Progenitor cell of endocrine pancreas (in vitro differentiated cells): ENCODE data around the gene SLC9A9. TPM values are rescaled to one million over a fixed set of nuclear protein-coding genes. Genes with fewer than 3 reads are reported as not detected.

Experiments used
- DNase-seq: peaks from one replicate; pipeline ENCODE4 v3.0.0; 2021; ENCODE audit warnings: low spot score; ENCODE audit not compliant: unreplicated experiment
- H3K27ac Mint-ChIP-seq: 2 replicates; pipeline ENCODE4 v1.8.0; 2021; ENCODE audit warnings: mild to moderate bottlenecking, moderate library complexity, mixed read lengths
- H3K27me3 Mint-ChIP-seq: 2 replicates; pipeline ENCODE4 v1.8.0; 2021; ENCODE audit warnings: mixed read lengths
- H3K36me3 Mint-ChIP-seq: 2 replicates; pipeline ENCODE4 v1.8.0; 2022; ENCODE audit warnings: mixed read lengths; ENCODE audit not compliant: insufficient read depth
- H3K4me1 Mint-ChIP-seq: 2 replicates; pipeline ENCODE4 v1.8.0; 2021; ENCODE audit warnings: low read depth, mixed read lengths
- H3K4me3 Mint-ChIP-seq: 2 replicates; pipeline ENCODE4 v1.8.0; 2021; ENCODE audit warnings: low read depth, mild to moderate bottlenecking, moderate library complexity, mixed read lengths
- H3K9me3 Mint-ChIP-seq: 2 replicates; pipeline ENCODE4 v1.8.0; 2021; ENCODE audit warnings: low read depth, mixed read lengths
- CTCF ChIP-seq: fragments of 200-600 bp; sonication (generic); IDR thresholded peaks from one replicate; pipeline ENCODE4 v1.5.0; 2021; ENCODE audit warnings: antibody characterized with exemption, mild to moderate bottlenecking; ENCODE audit not compliant: unreplicated experiment
- total RNA-seq: library from RNA; stranded (reverse); gene quantifications from 2 replicates; pipeline ENCODE4 v1.2.1, GENCODE V29; 2021

Gene SLC9A9
- total RNA-seq, 1 donor from 2014 or later: 0.17 TPM

- no peak overlapping the region for H3K27ac Mint-ChIP-seq
Observed at GRCh38 chr3:143258692-143259091, 589.6 kb downstream of the SLC9A9 start.

GRCh38 chr3:143256416-143256815 lies 591.9 kb downstream of the SLC9A9 start:
- Mint-ChIP-seq H3K27ac (no peak overlapping the region), H3K4me3 (no peak overlapping the region), H3K9me3 (peaks cover 3% of the 10 kb centered on the region), H3K4me1 (no peaks in the 10 kb centered on the region), H3K27me3 (no peaks in the 10 kb centered on the region), H3K36me3 (no peaks in the 10 kb centered on the region)
- no peak for TF ChIP-seq CTCF
- no peak for DNase-seq

More at GRCh38 chr3:143258692-143259091, 589.6 kb downstream of the SLC9A9 start:
- Mint-ChIP-seq H3K4me1 (no peaks in the 10 kb centered on the region), H3K36me3 (no peaks in the 10 kb centered on the region), H3K4me3 (no peak overlapping the region), H3K27me3 (no peaks in the 10 kb centered on the region), H3K9me3 (peaks cover 3% of the 10 kb centered on the region)
- no peak for DNase-seq
- no peak for TF ChIP-seq CTCF

- no peaks in the 10 kb centered on the region for H3K36me3 Mint-ChIP-seq
- peaks cover 3% of the 10 kb centered on the region for H3K9me3 Mint-ChIP-seq
- no peaks in the 10 kb centered on the region for H3K27me3 Mint-ChIP-seq
- no peak for TF ChIP-seq CTCF
- H3K27ac Mint-ChIP-seq: no peak overlapping the region
- H3K4me1 Mint-ChIP-seq: no peaks in the 10 kb centered on the region
- no peak for DNase-seq
- no peak overlapping the region for H3K4me3 Mint-ChIP-seq
Observed at GRCh38 chr3:143255739-143256138, 592.5 kb downstream of the SLC9A9 start.

- Mint-ChIP-seq H3K4me1 (no peaks in the 10 kb centered on the region), H3K9me3 (peaks cover 3% of the 10 kb centered on the region), H3K27me3 (peaks cover 3% of the 10 kb centered on the region), H3K36me3 (no peaks in the 10 kb centered on the region), H3K4me3 (no peak overlapping the region), H3K27ac (no peak overlapping the region)
- no peak for DNase-seq
- no peak for TF ChIP-seq CTCF
Observed at GRCh38 chr3:143252931-143253330, 595.3 kb downstream of the SLC9A9 start.

GRCh38 chr3:143249014-143249413 lies 599.3 kb downstream of the SLC9A9 start:
- Mint-ChIP-seq H3K4me1 (no peaks in the 10 kb centered on the region), H3K36me3 (no peaks in the 10 kb centered on the region)

More at GRCh38 chr3:143249014-143249413, 599.3 kb downstream of the SLC9A9 start:
- peaks cover 8% of the 10 kb centered on the region for H3K27me3 Mint-ChIP-seq
- no peak for DNase-seq
- no peak for TF ChIP-seq CTCF
- no peaks in the 10 kb centered on the region for H3K9me3 Mint-ChIP-seq
- no peak overlapping the region for H3K27ac Mint-ChIP-seq
- no peak overlapping the region for H3K4me3 Mint-ChIP-seq
